ENCODE results near the gene VAMP2. TPM values are rescaled to one million over a fixed set of nuclear protein-coding genes. Genes with fewer than 3 reads are reported as not detected.

The VAMP2 gene
- polyA plus RNA-seq, 1 donor from 2014 or later = 98.3 TPM

DNA sequence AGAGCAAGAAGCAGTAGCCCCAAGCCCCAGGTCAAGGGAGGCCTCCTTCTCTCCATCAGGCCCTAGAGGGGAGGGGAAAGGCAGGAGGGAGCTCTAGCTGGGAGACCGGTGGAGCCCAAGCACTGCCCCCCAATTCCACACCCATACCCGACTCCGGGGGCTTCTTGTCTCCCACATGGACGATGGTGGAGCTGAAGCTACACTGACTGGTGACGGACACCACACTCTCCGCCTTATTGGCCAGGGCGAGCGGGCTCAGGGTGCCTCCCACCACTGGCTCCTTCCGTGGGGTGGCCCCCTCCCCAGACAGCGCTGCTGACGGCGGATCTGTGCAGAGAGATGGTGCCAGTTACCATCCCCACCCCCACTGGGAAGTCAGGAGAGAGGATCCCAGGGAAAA is 16.9 kb downstream of the VAMP2 start:
- Histone ChIP-seq H3K27ac (ENCODE audit: low read length) (no peak overlapping the region), H3K36me3 (ENCODE audit: insufficient read depth, low read length) (no peaks in the 10 kb centered on the region), H3K79me2 (replicated peaks; ENCODE audit: insufficient read depth, low read length) (no peaks in the 10 kb centered on the region), H3K9ac (ENCODE audit: low read length) (no peak overlapping the region), H3K9me3 (ENCODE audit: low read length) (no peaks in the 10 kb centered on the region), H3K27me3 (ENCODE audit: insufficient read depth, low read depth, low read length) (no peaks in the 10 kb centered on the region), H3K9me2 (ENCODE audit: insufficient read depth, low read length) (no peaks in the 10 kb centered on the region), H4K20me1 (ENCODE audit: insufficient read depth) (no peaks in the 10 kb centered on the region), H3K4me3 (ENCODE audit: low read length) (no peak overlapping the region), H3F3A (ENCODE audit: insufficient read depth, low read length, poor library complexity, severe bottlenecking) (no peaks in the 10 kb centered on the region), H3K4me2 (ENCODE audit: low read length) (no peak overlapping the region), H2AFZ (ENCODE audit: low read depth, low read length) (no peak overlapping the region)
- TF ChIP-seq POLR2AphosphoS5 (IDR thresholded peaks at IDR 0.05) (no peak), EZH2 (IDR thresholded peaks at IDR 0.05; ENCODE audit: borderline replicate concordance, insufficient read depth, low read length, poor library complexity, severe bottlenecking) (no peak), EP300 (conservative IDR thresholded peaks at IDR 0.05; ENCODE audit: poor library complexity, severe bottlenecking) (no peak), RAD21 (conservative IDR thresholded peaks at IDR 0.05) (no peak), MXI1 (conservative IDR thresholded peaks at IDR 0.05; ENCODE audit: poor library complexity, severe bottlenecking) (no peak), TAF1 (IDR thresholded peaks at IDR 0.05; ENCODE audit: low read depth) (no peak), SMC3 (conservative IDR thresholded peaks at IDR 0.05; ENCODE audit: poor library complexity) (no peak)
- TF ChIP-seq, protein P1, sequence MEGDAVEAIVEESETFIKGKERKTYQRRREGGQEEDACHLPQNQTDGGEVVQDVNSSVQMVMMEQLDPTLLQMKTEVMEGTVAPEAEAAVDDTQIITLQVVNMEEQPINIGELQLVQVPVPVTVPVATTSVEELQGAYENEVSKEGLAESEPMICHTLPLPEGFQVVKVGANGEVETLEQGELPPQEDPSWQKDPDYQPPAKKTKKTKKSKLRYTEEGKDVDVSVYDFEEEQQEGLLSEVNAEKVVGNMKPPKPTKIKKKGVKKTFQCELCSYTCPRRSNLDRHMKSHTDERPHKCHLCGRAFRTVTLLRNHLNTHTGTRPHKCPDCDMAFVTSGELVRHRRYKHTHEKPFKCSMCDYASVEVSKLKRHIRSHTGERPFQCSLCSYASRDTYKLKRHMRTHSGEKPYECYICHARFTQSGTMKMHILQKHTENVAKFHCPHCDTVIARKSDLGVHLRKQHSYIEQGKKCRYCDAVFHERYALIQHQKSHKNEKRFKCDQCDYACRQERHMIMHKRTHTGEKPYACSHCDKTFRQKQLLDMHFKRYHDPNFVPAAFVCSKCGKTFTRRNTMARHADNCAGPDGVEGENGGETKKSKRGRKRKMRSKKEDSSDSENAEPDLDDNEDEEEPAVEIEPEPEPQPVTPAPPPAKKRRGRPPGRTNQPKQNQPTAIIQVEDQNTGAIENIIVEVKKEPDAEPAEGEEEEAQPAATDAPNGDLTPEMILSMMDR (IDR thresholded peaks at IDR 0.05; ENCODE audit: poor library complexity, severe bottlenecking) = no peak
- TF ChIP-seq, protein P2, sequence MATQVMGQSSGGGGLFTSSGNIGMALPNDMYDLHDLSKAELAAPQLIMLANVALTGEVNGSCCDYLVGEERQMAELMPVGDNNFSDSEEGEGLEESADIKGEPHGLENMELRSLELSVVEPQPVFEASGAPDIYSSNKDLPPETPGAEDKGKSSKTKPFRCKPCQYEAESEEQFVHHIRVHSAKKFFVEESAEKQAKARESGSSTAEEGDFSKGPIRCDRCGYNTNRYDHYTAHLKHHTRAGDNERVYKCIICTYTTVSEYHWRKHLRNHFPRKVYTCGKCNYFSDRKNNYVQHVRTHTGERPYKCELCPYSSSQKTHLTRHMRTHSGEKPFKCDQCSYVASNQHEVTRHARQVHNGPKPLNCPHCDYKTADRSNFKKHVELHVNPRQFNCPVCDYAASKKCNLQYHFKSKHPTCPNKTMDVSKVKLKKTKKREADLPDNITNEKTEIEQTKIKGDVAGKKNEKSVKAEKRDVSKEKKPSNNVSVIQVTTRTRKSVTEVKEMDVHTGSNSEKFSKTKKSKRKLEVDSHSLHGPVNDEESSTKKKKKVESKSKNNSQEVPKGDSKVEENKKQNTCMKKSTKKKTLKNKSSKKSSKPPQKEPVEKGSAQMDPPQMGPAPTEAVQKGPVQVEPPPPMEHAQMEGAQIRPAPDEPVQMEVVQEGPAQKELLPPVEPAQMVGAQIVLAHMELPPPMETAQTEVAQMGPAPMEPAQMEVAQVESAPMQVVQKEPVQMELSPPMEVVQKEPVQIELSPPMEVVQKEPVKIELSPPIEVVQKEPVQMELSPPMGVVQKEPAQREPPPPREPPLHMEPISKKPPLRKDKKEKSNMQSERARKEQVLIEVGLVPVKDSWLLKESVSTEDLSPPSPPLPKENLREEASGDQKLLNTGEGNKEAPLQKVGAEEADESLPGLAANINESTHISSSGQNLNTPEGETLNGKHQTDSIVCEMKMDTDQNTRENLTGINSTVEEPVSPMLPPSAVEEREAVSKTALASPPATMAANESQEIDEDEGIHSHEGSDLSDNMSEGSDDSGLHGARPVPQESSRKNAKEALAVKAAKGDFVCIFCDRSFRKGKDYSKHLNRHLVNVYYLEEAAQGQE (IDR thresholded peaks at IDR 0.05; ENCODE audit: borderline replicate concordance) = no peak

DNA sequence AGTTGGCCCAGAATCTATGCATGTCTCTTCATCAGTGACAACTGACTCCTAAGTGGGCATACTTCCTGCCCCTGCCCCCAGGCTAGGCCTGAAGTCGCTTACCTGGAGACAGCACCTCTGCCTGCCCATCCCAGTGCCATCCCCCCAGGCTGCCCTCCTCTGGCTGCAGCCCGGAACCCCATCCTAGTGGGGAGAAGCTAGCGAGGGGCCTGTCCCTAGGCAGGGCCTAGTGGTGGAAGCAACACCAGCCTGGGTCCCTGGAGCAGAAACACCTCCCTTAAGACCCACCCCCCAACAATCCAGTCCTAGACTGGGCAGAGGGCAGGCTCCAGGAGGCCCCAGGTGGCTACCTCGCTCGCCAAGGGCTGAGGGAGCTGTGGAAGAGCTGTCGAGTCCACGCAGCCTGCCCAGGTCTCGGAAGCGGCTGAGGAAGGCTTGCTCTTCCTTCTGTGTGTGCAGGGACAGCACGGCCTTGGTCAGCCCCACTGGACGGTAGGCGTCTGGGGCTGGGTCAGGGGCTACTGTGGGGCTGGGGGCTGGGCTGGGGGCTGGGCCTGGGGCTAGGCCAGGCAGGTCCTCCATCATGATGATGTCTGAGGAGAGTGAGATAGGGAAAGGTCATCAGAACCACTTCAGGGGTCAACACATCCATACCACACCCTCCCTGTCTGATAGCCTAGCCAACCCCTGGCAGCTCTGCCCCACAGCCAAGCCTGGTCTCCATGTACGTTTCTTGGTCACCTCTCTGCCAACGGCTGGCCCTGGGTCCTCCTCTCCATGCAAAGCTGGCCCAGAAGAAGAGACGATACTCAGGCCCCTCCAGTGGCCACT is 18.1 kb downstream of the VAMP2 start:
- Histone ChIP-seq H3K9me2 (ENCODE audit: insufficient read depth, low read length) (no peaks in the 10 kb centered on the region), H3K4me3 (ENCODE audit: low read length) (no peak overlapping the region), H3K79me2 (replicated peaks; ENCODE audit: insufficient read depth, low read length) (no peaks in the 10 kb centered on the region), H3K27me3 (ENCODE audit: insufficient read depth, low read depth, low read length) (no peaks in the 10 kb centered on the region), H3K4me2 (ENCODE audit: low read length) (no peak overlapping the region), H4K20me1 (ENCODE audit: insufficient read depth) (no peaks in the 10 kb centered on the region), H3K36me3 (ENCODE audit: insufficient read depth, low read length) (no peaks in the 10 kb centered on the region), H3K9ac (ENCODE audit: low read length) (no peak overlapping the region), H2AFZ (ENCODE audit: low read depth, low read length) (no peak overlapping the region), H3K27ac (ENCODE audit: low read length) (no peak overlapping the region), H3K9me3 (ENCODE audit: low read length) (no peaks in the 10 kb centered on the region), H3F3A (ENCODE audit: insufficient read depth, low read length, poor library complexity, severe bottlenecking) (peaks cover 7% of the 10 kb centered on the region)
- TF ChIP-seq RAD21 (conservative IDR thresholded peaks at IDR 0.05) = no peak
- TF ChIP-seq, protein P2 (IDR thresholded peaks at IDR 0.05; ENCODE audit: borderline replicate concordance) = no peak
- no peak for TF ChIP-seq MXI1 (conservative IDR thresholded peaks at IDR 0.05; ENCODE audit: poor library complexity, severe bottlenecking)
- TF ChIP-seq POLR2AphosphoS5 (IDR thresholded peaks at IDR 0.05) = no peak
- no peak for TF ChIP-seq EZH2 (IDR thresholded peaks at IDR 0.05; ENCODE audit: borderline replicate concordance, insufficient read depth, low read length, poor library complexity, severe bottlenecking)
- TF ChIP-seq SMC3 (conservative IDR thresholded peaks at IDR 0.05; ENCODE audit: poor library complexity) = no peak
